Neural cell (in vitro differentiated cells): ENCODE measurements around the gene SLC9A2. TPM values are rescaled to one million over a fixed set of nuclear protein-coding genes. Genes with fewer than 3 reads are reported as not detected.

Experiments used
- H2AFZ ChIP-seq: fragments of 200-600, 300-800 bp; sonication (generic), shearing (Covaris generic); 2 replicates; pipeline ENCODE4 v1.6.0; 2014; ENCODE audit warnings: low read depth, mild to moderate bottlenecking, antibody characterized with exemption, low read length, moderate library complexity
- H3F3A ChIP-seq: fragments of 200-600 bp; shearing (Covaris generic); 2 replicates; pipeline ENCODE4 v1.6.1; 2016; ENCODE audit warnings: mild to moderate bottlenecking, moderate library complexity, mixed read lengths, antibody characterized with exemption, low read length; ENCODE audit not compliant: insufficient read depth, poor library complexity, severe bottlenecking
- H3K27ac ChIP-seq: fragments of 200-600, 300-800 bp; sonication (generic), shearing (Covaris generic); 2 replicates; pipeline ENCODE4 v1.5.1; 2014; ENCODE audit warnings: mild to moderate bottlenecking, low read length, moderate library complexity
- H3K27me3 ChIP-seq: fragments of 300-800, 200-600 bp; sonication (generic), shearing (Covaris generic); 2 replicates; pipeline ENCODE4 v1.6.0; 2014; ENCODE audit warnings: mild to moderate bottlenecking, low read depth, low read length, moderate library complexity; ENCODE audit not compliant: insufficient read depth
- H3K36me3 ChIP-seq: fragments of 300-800, 200-600 bp; sonication (generic), shearing (Covaris generic); 2 replicates; pipeline ENCODE4 v1.5.1; 2014; ENCODE audit warnings: mild to moderate bottlenecking, antibody characterized with exemption, low read length, moderate library complexity; ENCODE audit not compliant: insufficient read depth
- H3K4me2 ChIP-seq: fragments of 300-800, 200-600 bp; sonication (generic), shearing (Covaris generic); 2 replicates; pipeline ENCODE4 v1.6.0; 2014; ENCODE audit warnings: mild to moderate bottlenecking, low read length
- H3K4me3 ChIP-seq: fragments of 300-800, 200-600 bp; sonication (generic), shearing (Covaris generic); 2 replicates; pipeline ENCODE4 v1.5.1; 2014; ENCODE audit warnings: mild to moderate bottlenecking, low read length, moderate library complexity
- H3K79me2 ChIP-seq: fragments of 200-600 bp; shearing (Covaris generic); replicated peaks from 2 replicates; pipeline ENCODE4 v1.6.0; 2014; ENCODE audit warnings: mild to moderate bottlenecking, low read length, moderate library complexity; ENCODE audit not compliant: insufficient read depth
- H3K9ac ChIP-seq: fragments of 300-800, 200-600 bp; sonication (generic), shearing (Covaris generic); 2 replicates; pipeline ENCODE4 v1.6.1; 2016; ENCODE audit warnings: mild to moderate bottlenecking, low read length, mixed read lengths
- H3K9me2 ChIP-seq: fragments of 200-600 bp; shearing (Covaris generic); 2 replicates; pipeline ENCODE4 v1.6.1; 2016; ENCODE audit warnings: mild to moderate bottlenecking, low read length, mixed read lengths; ENCODE audit not compliant: insufficient read depth
- H3K9me3 ChIP-seq: fragments of 200-600, 300-800 bp; sonication (generic), shearing (Covaris generic); 2 replicates; pipeline ENCODE4 v1.6.1; 2016; ENCODE audit warnings: mild to moderate bottlenecking, mixed run types, low read length, moderate library complexity, mixed read lengths
- H4K20me1 ChIP-seq: fragments of 200-600 bp; shearing (Covaris generic); 2 replicates; pipeline ENCODE4 v1.6.1; 2016; ENCODE audit warnings: mild to moderate bottlenecking, mixed run types; ENCODE audit not compliant: insufficient read depth
- CTCF ChIP-seq: fragments of 450-650 bp; IDR thresholded peaks from 2 replicates; pipeline ENCODE4 v1.5.1; 2014; ENCODE audit warnings: antibody characterized with exemption, mild to moderate bottlenecking, moderate library complexity; ENCODE audit not compliant: poor library complexity, severe bottlenecking
- EP300 ChIP-seq: fragments of 450-650 bp; conservative IDR thresholded peaks from 2 replicates; pipeline ENCODE4 v1.6.1; 2014; ENCODE audit warnings: antibody characterized with exemption, mild to moderate bottlenecking, moderate library complexity; ENCODE audit not compliant: poor library complexity, severe bottlenecking
- EZH2 ChIP-seq: fragments of 200-600, 300-800 bp; shearing (Covaris generic), sonication (generic); IDR thresholded peaks from 2 replicates; pipeline ENCODE4 v1.6.1; 2014; ENCODE audit warnings: antibody characterized with exemption, low read length, borderline replicate concordance, mild to moderate bottlenecking; ENCODE audit not compliant: insufficient read depth, poor library complexity, severe bottlenecking
- MXI1 ChIP-seq: fragments of 450-650 bp; conservative IDR thresholded peaks from 2 replicates; pipeline ENCODE4 v1.6.1; 2014; ENCODE audit warnings: antibody characterized with exemption, mild to moderate bottlenecking; ENCODE audit not compliant: poor library complexity, severe bottlenecking
- POLR2AphosphoS5 ChIP-seq: IDR thresholded peaks from 2 replicates; pipeline ENCODE4 v1.6.1; 2012
- RAD21 ChIP-seq: fragments of 450-650 bp; conservative IDR thresholded peaks from 2 replicates; pipeline ENCODE4 v1.6.1; 2014; ENCODE audit warnings: antibody characterized with exemption, mild to moderate bottlenecking, moderate library complexity
- REST ChIP-seq: IDR thresholded peaks from 2 replicates; pipeline ENCODE4 v1.6.1; 2012; ENCODE audit warnings: borderline replicate concordance
- SMC3 ChIP-seq: fragments of 450-650 bp; conservative IDR thresholded peaks from 2 replicates; pipeline ENCODE4 v1.6.1; 2014; ENCODE audit warnings: antibody characterized with exemption, mild to moderate bottlenecking, moderate library complexity; ENCODE audit not compliant: poor library complexity
- TAF1 ChIP-seq: IDR thresholded peaks from 2 replicates; pipeline ENCODE4 v1.6.1; 2012; ENCODE audit warnings: low read depth
- polyA plus RNA-seq: library from polyadenylated mRNA; depleted of rRNA; stranded (reverse); fragments of >200 nt; gene quantifications from 2 replicates; pipeline ENCODE4 v1.2.3, GENCODE V29; 2014

The SLC9A2 gene
- polyA plus RNA-seq, 1 donor from 2014 or later, result 0.09 TPM

- Histone ChIP-seq H3K4me3 (no peak overlapping the region), H3K27me3 (peaks cover 48% of the 10 kb centered on the region)
These were observed 2.3 kb downstream of the SLC9A2 start for GRCh38 chr2:102621630-102622029.

GRCh38 chr2:102622646-102623045 lies 3.3 kb downstream of the SLC9A2 start:
- H3K4me2 ChIP-seq, result no peak overlapping the region
- no peak overlapping the region for H3K27ac ChIP-seq
- H4K20me1 ChIP-seq, result no peaks in the 10 kb centered on the region
- H3K9me2 ChIP-seq, result no peaks in the 10 kb centered on the region
- H3K27me3 ChIP-seq, result peaks cover 39% of the 10 kb centered on the region
- no peaks in the 10 kb centered on the region for H3K36me3 ChIP-seq
- H2AFZ ChIP-seq, result no peak overlapping the region
- TF ChIP-seq EP300 (no peak), EZH2 (no peak), RAD21 (no peak), POLR2AphosphoS5 (no peak), SMC3 (no peak), CTCF (no peak), TAF1 (no peak), MXI1 (no peak), REST (no peak)
- no peak overlapping the region for H3K4me3 ChIP-seq
- H3K79me2 ChIP-seq, result no peaks in the 10 kb centered on the region
- H3K9me3 ChIP-seq, result no peaks in the 10 kb centered on the region
- H3F3A ChIP-seq, result no peaks in the 10 kb centered on the region
- no peak overlapping the region for H3K9ac ChIP-seq

More at GRCh38 chr2:102621630-102622029, 2.3 kb downstream of the SLC9A2 start:
- Histone ChIP-seq H3K9me3 (no peaks in the 10 kb centered on the region), H3K79me2 (no peaks in the 10 kb centered on the region), H4K20me1 (no peaks in the 10 kb centered on the region), H3F3A (no peaks in the 10 kb centered on the region), H3K4me2 (no peak overlapping the region), H3K9me2 (no peaks in the 10 kb centered on the region), H3K9ac (no peak overlapping the region), H2AFZ (no peak overlapping the region), H3K36me3 (no peaks in the 10 kb centered on the region), H3K27ac (no peak overlapping the region)
- TF ChIP-seq POLR2AphosphoS5 (no peak), RAD21 (no peak)

- Histone ChIP-seq H3K9me2 (no peaks in the 10 kb centered on the region), H3K79me2 (no peaks in the 10 kb centered on the region), H3K4me3 (no peak overlapping the region), H2AFZ (no peak overlapping the region), H3K27ac (no peak overlapping the region), H3K9ac (no peak overlapping the region), H3K4me2 (no peak overlapping the region), H3K36me3 (no peaks in the 10 kb centered on the region), H3K27me3 (no peaks in the 10 kb centered on the region), H3K9me3 (no peaks in the 10 kb centered on the region), H4K20me1 (no peaks in the 10 kb centered on the region), H3F3A (no peaks in the 10 kb centered on the region)
- no peak for TF ChIP-seq SMC3
- TF ChIP-seq EZH2, result no peak
- TF ChIP-seq EP300, result no peak
- no peak for TF ChIP-seq CTCF
These were observed 11.1 kb downstream of the SLC9A2 start for GRCh38 chr2:102630458-102630857.
